Breast epithelium (tissue), 3 donors: ENCODE data around the gene RCVRN.

Experiments used
- POLR2A ChIP-seq: fragments of 450-650 bp; IDR thresholded peaks from one replicate; pipeline ENCODE4 v1.6.1; 2016; ENCODE audit warnings: antibody characterized with exemption, mild to moderate bottlenecking, moderate library complexity
- POLR2AphosphoS5 ChIP-seq, 3 donors: sonication (generic); formaldehyde crosslinking; IDR thresholded peaks; one replicate each; pipeline ENCODE4 v1.6.1; 2017; ENCODE audit warnings: antibody characterized with exemption in 3 of 3
- TF ChIP-seq, protein P1 (sequence below), 3 donors: fragments of 450-650 bp; IDR thresholded peaks; one replicate each; pipeline ENCODE4 v1.5.1; 2016 to 2017; ENCODE audit warnings: antibody characterized with exemption in 3 of 3, mild to moderate bottlenecking in 3 of 3, moderate library complexity in 3 of 3

DNA sequence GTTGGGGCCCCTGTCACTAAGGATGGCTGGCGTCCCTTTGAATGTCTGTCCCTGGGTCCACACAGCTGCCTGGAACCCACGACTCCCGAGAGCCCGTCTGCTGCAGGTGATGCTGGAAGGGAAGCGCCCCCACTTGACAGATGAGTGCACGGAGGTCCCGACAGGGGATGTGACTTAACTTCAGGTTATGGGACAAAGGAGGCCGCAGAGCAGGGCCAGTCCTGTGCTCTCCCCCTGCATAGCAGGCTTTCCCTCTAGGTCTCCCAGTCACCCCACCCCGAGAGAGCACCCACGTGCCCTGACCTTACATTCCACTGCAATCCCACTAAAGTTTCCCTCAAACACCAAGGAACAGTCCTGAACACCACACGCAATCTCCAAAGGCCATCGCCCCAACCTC lies 6.0 kb upstream of the RCVRN start:
- TF ChIP-seq POLR2A (no peak), POLR2AphosphoS5 (IDR thresholded peaks at IDR 0.05) (no peak)
- TF ChIP-seq, protein P1, sequence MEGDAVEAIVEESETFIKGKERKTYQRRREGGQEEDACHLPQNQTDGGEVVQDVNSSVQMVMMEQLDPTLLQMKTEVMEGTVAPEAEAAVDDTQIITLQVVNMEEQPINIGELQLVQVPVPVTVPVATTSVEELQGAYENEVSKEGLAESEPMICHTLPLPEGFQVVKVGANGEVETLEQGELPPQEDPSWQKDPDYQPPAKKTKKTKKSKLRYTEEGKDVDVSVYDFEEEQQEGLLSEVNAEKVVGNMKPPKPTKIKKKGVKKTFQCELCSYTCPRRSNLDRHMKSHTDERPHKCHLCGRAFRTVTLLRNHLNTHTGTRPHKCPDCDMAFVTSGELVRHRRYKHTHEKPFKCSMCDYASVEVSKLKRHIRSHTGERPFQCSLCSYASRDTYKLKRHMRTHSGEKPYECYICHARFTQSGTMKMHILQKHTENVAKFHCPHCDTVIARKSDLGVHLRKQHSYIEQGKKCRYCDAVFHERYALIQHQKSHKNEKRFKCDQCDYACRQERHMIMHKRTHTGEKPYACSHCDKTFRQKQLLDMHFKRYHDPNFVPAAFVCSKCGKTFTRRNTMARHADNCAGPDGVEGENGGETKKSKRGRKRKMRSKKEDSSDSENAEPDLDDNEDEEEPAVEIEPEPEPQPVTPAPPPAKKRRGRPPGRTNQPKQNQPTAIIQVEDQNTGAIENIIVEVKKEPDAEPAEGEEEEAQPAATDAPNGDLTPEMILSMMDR (IDR thresholded peaks at IDR 0.05), result no peak
